Skin of body (tissue), 2 donors: ENCODE results near the gene DUOX2. TPM values are rescaled to one million over a fixed set of nuclear protein-coding genes. Genes with fewer than 3 reads are reported as not detected.
"Not testable (repeated sequence)": the region's sequence is repeated elsewhere in the genome, so short reads cannot be mapped to it uniquely, and the experiment has no call there.

Experiments used
- DNase-seq: peaks from one replicate; lab custom pipeline; 2025; lab: John Stamatoyannopoulos, UW
- total RNA-seq: library from RNA; depleted of rRNA; stranded (reverse); fragments of >200 nt; gene quantifications from one replicate; pipeline ENCODE4 v1.2.3, GENCODE V29; 2014

DUOX2 gene
- total RNA-seq, 1 donor from 2014 or later, result 0.79 TPM

- no peak for DNase-seq
Measured at GRCh38 chr15:45138814-45139765, 25.1 kb upstream of the DUOX2 start.

GRCh38 chr15:45137703-45138102, 23.7 kb upstream of the DUOX2 start:
- no peak for DNase-seq

- DNase-seq, result no peak
Measured at GRCh38 chr15:45136378-45136764, 22.4 kb upstream of the DUOX2 start.

GRCh38 chr15:45135705-45136377, 21.9 kb upstream of the DUOX2 start:
- not testable (repeated sequence) for DNase-seq

GRCh38 chr15:45134682-45135604, 21.0 kb upstream of the DUOX2 start:
- DNase-seq, result no peak

GRCh38 chr15:45134046-45134445, 20.1 kb upstream of the DUOX2 start:
- no peak for DNase-seq

- DNase-seq, result no peak
Measured at GRCh38 chr15:45133561-45133920, 19.6 kb upstream of the DUOX2 start.

GRCh38 chr15:45132844-45133560, 19.0 kb upstream of the DUOX2 start:
- no peak for DNase-seq

- no peak for DNase-seq
Measured at GRCh38 chr15:45131510-45131909, 17.5 kb upstream of the DUOX2 start.

- DNase-seq, result no peak
Measured at GRCh38 chr15:45130291-45131000, 16.5 kb upstream of the DUOX2 start.

- DNase-seq, result no peak
Measured at GRCh38 chr15:45129651-45130129, 15.7 kb upstream of the DUOX2 start, which contains the start of the genes DUOX1 and DUOXA1. DUOX1 (plus strand) TSS chr15:45129994; CDS start chr15:45131967, 1,973 bp downstream. DUOXA1 (minus strand) TSS chr15:45129879; CDS start chr15:45123014, 6,865 bp downstream.

- no peak for DNase-seq
Measured at GRCh38 chr15:45128971-45129639, 15.1 kb upstream of the DUOX2 start.

GRCh38 chr15:45126535-45127158, 12.7 kb upstream of the DUOX2 start:
- no peak for DNase-seq

GRCh38 chr15:45123397-45123796, 9.4 kb upstream of the DUOX2 start:
- DNase-seq, result no peak

- no peak for DNase-seq
Measured at GRCh38 chr15:45122719-45123118, 8.7 kb upstream of the DUOX2 start.

GRCh38 chr15:45121706-45122417, 7.9 kb upstream of the DUOX2 start:
- DNase-seq, result no peak

- DNase-seq, result no peak
Measured at GRCh38 chr15:45121020-45121419, 7.0 kb upstream of the DUOX2 start.
